Measurements from ENCODE around the gene VAV1. TPM values are rescaled to one million over a fixed set of nuclear protein-coding genes. Genes with fewer than 3 reads are reported as not detected.

VAV1 gene
- total and polyA plus RNA-seq, 2 of the 13 experiments (the other 11 are each of a cell fraction or from before 2014, with no cell fraction given) = not detected

GRCh38 chr19:6725513-6726231, 46.8 kb upstream of the VAV1 start (continued):
- peak; percentile 88 for TF ChIP-seq HNF1A (IDR thresholded peaks at IDR 0.05; ENCODE audit: low read depth)
- peak; percentile 93 for TF ChIP-seq HNF1A (CRISPR knock-in tag; IDR thresholded peaks at IDR 0.05; ENCODE audit: borderline replicate concordance)
- no peak for TF ChIP-seq ZNF10 (CRISPR knock-in tag; IDR thresholded peaks at IDR 0.05; ENCODE audit: borderline replicate concordance, low read depth)
- no peak for TF ChIP-seq DPF2 (CRISPR knock-in tag; IDR thresholded peaks at IDR 0.05; ENCODE audit: borderline replicate concordance, low read depth)
- no peak for TF ChIP-seq ZNF724P (CRISPR knock-in tag; IDR thresholded peaks at IDR 0.05; ENCODE audit: borderline replicate concordance)
- TF ChIP-seq ZSCAN25 (CRISPR knock-in tag; IDR thresholded peaks at IDR 0.05) = 0 out of 2 replicates have a peak, but pooled peaks have one; percentile 65
- no peak for TF ChIP-seq ZSCAN20 (CRISPR knock-in tag; IDR thresholded peaks at IDR 0.05; ENCODE audit: borderline replicate concordance)
- TF ChIP-seq ATF7 (IDR thresholded peaks at IDR 0.05) = no peak
- no peak for TF ChIP-seq ATF7 (CRISPR knock-in tag; IDR thresholded peaks at IDR 0.05)
- TF ChIP-seq ZNF562 (CRISPR knock-in tag; IDR thresholded peaks at IDR 0.05; ENCODE audit: borderline replicate concordance) = no peak
- no peak for TF ChIP-seq HIVEP1 (CRISPR knock-in tag; IDR thresholded peaks at IDR 0.05)
- TF ChIP-seq CEBPG (CRISPR knock-in tag; IDR thresholded peaks at IDR 0.05) = peak; percentile 3; the same call in 1 of the 2 replicates
- TF ChIP-seq ARNT2 (CRISPR knock-in tag; IDR thresholded peaks at IDR 0.05; ENCODE audit: low read depth) = no peak
- TF ChIP-seq NRL (CRISPR knock-in tag; IDR thresholded peaks at IDR 0.05; ENCODE audit: borderline replicate concordance) = no peak
- TF ChIP-seq DBP (CRISPR knock-in tag; IDR thresholded peaks at IDR 0.05; ENCODE audit: not compliant biosample characterization) = no peak
- no peak for TF ChIP-seq CAMTA2 (CRISPR knock-in tag; IDR thresholded peaks at IDR 0.05; ENCODE audit: borderline replicate concordance)
- TF ChIP-seq GABPB1 (CRISPR knock-in tag; IDR thresholded peaks at IDR 0.05) = no peak
- TF ChIP-seq ZNF878 (CRISPR knock-in tag; IDR thresholded peaks at IDR 0.05) = no peak
- TF ChIP-seq KDM4B (CRISPR knock-in tag; IDR thresholded peaks at IDR 0.05) = no peak
- no peak for TF ChIP-seq ZNF24 (IDR thresholded peaks at IDR 0.05)
- no peak for TF ChIP-seq ZNF75D (CRISPR knock-in tag; IDR thresholded peaks at IDR 0.05; ENCODE audit: borderline replicate concordance)
- TF ChIP-seq GLMP (CRISPR knock-in tag; IDR thresholded peaks at IDR 0.05; ENCODE audit: borderline replicate concordance) = no peak
- TF ChIP-seq PPARG (CRISPR knock-in tag; conservative IDR thresholded peaks at IDR 0.05) = peak; percentile 30
- TF ChIP-seq U2AF1 (optimal IDR thresholded peaks at IDR 0.05; ENCODE audit: low read depth, low read length) = no peak
- no peak for TF ChIP-seq ZNF720 (CRISPR knock-in tag; IDR thresholded peaks at IDR 0.05)
- TF ChIP-seq KAT8 (CRISPR knock-in tag; IDR thresholded peaks at IDR 0.05) = 0 out of 2 replicates have a peak, but pooled peaks have one; percentile 29
